GM12878 (cell line): ENCODE results near the gene KRT7. TPM values are rescaled to one million over a fixed set of nuclear protein-coding genes. Genes with fewer than 3 reads are reported as not detected.

ENCODE experiments used
- ATAC-seq: fragments of 200-7000 bp; cut with Tn5 transposase; 3 replicates; pipeline ENCODE4 v1.9.1; 2020; ENCODE audit warnings: mild to moderate bottlenecking, moderate library complexity
- BruUV-seq: library from RNA; stranded (reverse); fragments of 400-500 nt; replicated peaks from 2 replicates; lab custom pipeline; 2021; lab: Mats Ljungman, UMichigan
- CTCF ChIA-PET: fragments of 300-600 bp; sonication (Branson Sonifier 250); formaldehyde crosslinking; extraction: SDS; loops from one replicate; lab custom pipeline; 2021; ENCODE audit warnings: inconsistent platforms; lab: Yijun Ruan, JAX
- POLR2A ChIA-PET: fragments of 350-600 bp; formaldehyde crosslinking; extraction: SDS; loops from one replicate; lab custom pipeline; 2021; ENCODE audit warnings: inconsistent platforms; lab: Charles Lee
- RAD21 ChIA-PET: fragments of 300-600 bp; sonication (Branson Sonifier 250); formaldehyde crosslinking; loops from one replicate; lab custom pipeline; 2023; ENCODE audit warnings: antibody characterized with exemption; ENCODE audit not compliant: unreplicated experiment; lab: Charles Lee
- SMC1A ChIA-PET: fragments of 300-600 bp; sonication (Branson Sonifier 250); formaldehyde crosslinking; loops from one replicate; lab custom pipeline; 2023; ENCODE audit not compliant: unreplicated experiment, uncharacterized antibody; lab: Charles Lee
- DNase-seq: peaks from one replicate; pipeline ENCODE4 v3.0.0-alpha.2; 2011; ENCODE audit warnings: low read depth, low spot score
- FAIRE-seq: peaks from 3 replicates; lab custom pipeline; 2011; peaks lifted over from hg19 to GRCh38; lab: Jason Lieb, UNC
- H2AFZ ChIP-seq: 2 replicates; pipeline ENCODE4 v1.6.0; 2011; ENCODE audit warnings: low read depth, low read length, control low read depth; ENCODE audit not compliant: control insufficient read depth
- H3K27ac ChIP-seq: 2 replicates; pipeline ENCODE4 v1.5.1; 2011; ENCODE audit warnings: control low read depth; ENCODE audit not compliant: control insufficient read depth, insufficient read depth
- H3K27me3 ChIP-seq, 2 experiments: replicated peaks in 1 of 2; 2 replicates each; pipeline versions ENCODE4 v1.6.0 to v1.6.1; 2011; ENCODE audit warnings: low read length in 1 of 2; ENCODE audit not compliant: control insufficient read depth in 2 of 2, insufficient read depth in 2 of 2
- H3K36me3 ChIP-seq, 2 experiments: 2 replicates each; pipeline ENCODE4 v1.5.1; 2011; ENCODE audit warnings: low read length in 1 of 2; ENCODE audit not compliant: control insufficient read depth in 2 of 2, insufficient read depth in 2 of 2
- H3K4me1 ChIP-seq: 2 replicates; pipeline ENCODE4 v1.6.1; 2011; ENCODE audit warnings: mild to moderate bottlenecking, low read length, moderate library complexity, mixed read lengths; ENCODE audit not compliant: control insufficient read depth, insufficient read depth
- H3K4me2 ChIP-seq: 2 replicates; pipeline ENCODE4 v1.6.0; 2011; ENCODE audit warnings: control low read depth; ENCODE audit not compliant: control insufficient read depth, insufficient read depth
- H3K4me3 ChIP-seq: fragments of 200-600 bp; sonication (generic); 2 replicates; pipeline ENCODE4 v1.5.1; 2016
- H3K79me2 ChIP-seq: 2 replicates; pipeline ENCODE4 v1.6.0; 2011; ENCODE audit warnings: low read length; ENCODE audit not compliant: control insufficient read depth, insufficient read depth
- H3K9ac ChIP-seq: 2 replicates; pipeline ENCODE4 v1.8.0; 2011; ENCODE audit warnings: low read length, control low read depth, mixed read lengths; ENCODE audit not compliant: control insufficient read depth, insufficient read depth
- H3K9me3 ChIP-seq: replicated peaks from 3 replicates; pipeline ENCODE4 v1.5.1; 2011; ENCODE audit warnings: mild to moderate bottlenecking, low read length; ENCODE audit not compliant: control insufficient read depth, insufficient read depth
- H4K20me1 ChIP-seq: 2 replicates; pipeline ENCODE4 v1.6.0; 2011; ENCODE audit not compliant: control insufficient read depth, insufficient read depth
- BCL3 ChIP-seq: IDR thresholded peaks from 2 replicates; pipeline ENCODE4 v1.6.1; 2011; ENCODE audit warnings: borderline replicate concordance, low read depth, mild to moderate bottlenecking, moderate library complexity, low read length; ENCODE audit not compliant: insufficient read depth, poor library complexity, severe bottlenecking
- CEBPB ChIP-seq, 2 experiments: fragments of 150-350 bp in 1 of 2; IDR thresholded peaks; 2 replicates each; pipeline ENCODE4 v1.6.1; 2012 to 2014; ENCODE audit warnings: low read depth in 2 of 2, low read length in 2 of 2, borderline replicate concordance in 1 of 2, inconsistent platforms in 1 of 2
- CEBPZ ChIP-seq: fragments of 150-350 bp; IDR thresholded peaks from 2 replicates; pipeline ENCODE4 v1.6.1; 2016; ENCODE audit warnings: low read depth, low read length
- DPF2 ChIP-seq: fragments of 450-650 bp; IDR thresholded peaks from 2 replicates; pipeline ENCODE4 v1.6.1; 2017; ENCODE audit warnings: mild to moderate bottlenecking
- IKZF1 ChIP-seq: fragments of 450-650 bp; conservative IDR thresholded peaks from 2 replicates; pipeline ENCODE4 v1.6.1; 2017; ENCODE audit warnings: antibody characterized with exemption, mild to moderate bottlenecking
- JUNB ChIP-seq: IDR thresholded peaks from 2 replicates; pipeline ENCODE4 v1.6.1; 2016; ENCODE audit warnings: antibody characterized with exemption, mild to moderate bottlenecking
- MTA2 ChIP-seq: fragments of 450-650 bp; IDR thresholded peaks from 2 replicates; pipeline ENCODE4 v1.6.1; 2016; ENCODE audit warnings: low read depth, mild to moderate bottlenecking, moderate library complexity
- NFYA ChIP-seq: IDR thresholded peaks from 2 replicates; pipeline ENCODE4 v1.6.1; 2011; ENCODE audit warnings: low read depth, mild to moderate bottlenecking, low read length, improper control_type of control experiment, borderline replicate concordance
- PAX8 ChIP-seq: fragments of 450-650 bp; IDR thresholded peaks from 2 replicates; pipeline ENCODE4 v1.6.1; 2017; ENCODE audit warnings: mild to moderate bottlenecking, moderate library complexity
- SP1 ChIP-seq: IDR thresholded peaks from one replicate; pipeline ENCODE4 v1.6.1; 2011; ENCODE audit warnings: low read depth, low read length
- SUZ12 ChIP-seq: fragments of 200-600 bp; sonication (generic); IDR thresholded peaks from one replicate; pipeline ENCODE4 v1.6.1; 2018; ENCODE audit warnings: antibody characterized with exemption, mild to moderate bottlenecking; ENCODE audit not compliant: unreplicated experiment
- YY1 ChIP-seq: IDR thresholded peaks from 2 replicates; pipeline ENCODE4 v1.6.1; 2011; ENCODE audit warnings: low read depth, mild to moderate bottlenecking, low read length
- ZNF207 ChIP-seq: fragments of 450-650 bp; IDR thresholded peaks from 2 replicates; pipeline ENCODE4 v1.6.1; 2014; ENCODE audit warnings: antibody characterized with exemption, mild to moderate bottlenecking, borderline replicate concordance
- WGBS: methylation state at CpG from one replicate; pipeline ENCODE4 v1.1.6; 2016; ENCODE audit warnings: low lambda C conversion rate; ENCODE audit not compliant: insufficient replicate concordance, insufficient coverage; ENCODE audit errors: missing lambda C conversion rate; 5-methylcytosine and 5-hydroxymethylcytosine counted together
- in situ Hi-C: fragments of 300-500 bp; cut with MboI; formaldehyde crosslinking; loops from 9 replicates; pipeline ENCODE4 v1.14.3; 2018; ENCODE audit warnings: mixed read lengths
- intact Hi-C: fragments of 100-400 bp; cut with micrococcal nuclease; formaldehyde crosslinking; loops from one replicate; pipeline ENCODE4 v1.14.2; 2022; ENCODE audit not compliant: unreplicated experiment
- polyA plus RNA-seq, 11 experiments: library from polyadenylated mRNA; depleted of rRNA in 4 of 11; unstranded in 6 of 11; stranded (reverse) in 5 of 11; fragments of >200 nt; fragmentation: Nextera tagmentation in 4 of 11; fragmentation: Illumina TruSeq in 1 of 11; extraction: Ambion mirVana in 4 of 11; extraction: Trizol in 1 of 11; gene quantifications; 1 replicate in 1 of 11; 2 replicates in 10 of 11; pipeline versions ENCODE4 v1.2.1 to v1.2.3, GENCODE V29; 2011 to 2016; ENCODE audit warnings: inconsistent platforms in 2 of 11, missing spikeins in 2 of 11, low read depth in 1 of 11
- total RNA-seq, 4 experiments: library from RNA; depleted of rRNA in 3 of 4; stranded (reverse); fragments of >200 nt in 3 of 4; fragmentation: Illumina TruSeq in 1 of 4; extraction: Trizol in 1 of 4; gene quantifications; 2 replicates each; pipeline versions ENCODE4 v1.2.1 to v1.2.3, GENCODE V29; 2013 to 2021
- TF ChIP-seq, protein P1 (sequence below): fragments of 450-650 bp; IDR thresholded peaks from 2 replicates; pipeline ENCODE4 v1.6.1; 2014; ENCODE audit warnings: mild to moderate bottlenecking

Gene KRT7
- total and polyA plus RNA-seq, 10 of the 15 experiments (the other 5 are each of a cell fraction or from before 2014, with no cell fraction given): 0.90 to 18.7 (median 4.8) TPM

DNA sequence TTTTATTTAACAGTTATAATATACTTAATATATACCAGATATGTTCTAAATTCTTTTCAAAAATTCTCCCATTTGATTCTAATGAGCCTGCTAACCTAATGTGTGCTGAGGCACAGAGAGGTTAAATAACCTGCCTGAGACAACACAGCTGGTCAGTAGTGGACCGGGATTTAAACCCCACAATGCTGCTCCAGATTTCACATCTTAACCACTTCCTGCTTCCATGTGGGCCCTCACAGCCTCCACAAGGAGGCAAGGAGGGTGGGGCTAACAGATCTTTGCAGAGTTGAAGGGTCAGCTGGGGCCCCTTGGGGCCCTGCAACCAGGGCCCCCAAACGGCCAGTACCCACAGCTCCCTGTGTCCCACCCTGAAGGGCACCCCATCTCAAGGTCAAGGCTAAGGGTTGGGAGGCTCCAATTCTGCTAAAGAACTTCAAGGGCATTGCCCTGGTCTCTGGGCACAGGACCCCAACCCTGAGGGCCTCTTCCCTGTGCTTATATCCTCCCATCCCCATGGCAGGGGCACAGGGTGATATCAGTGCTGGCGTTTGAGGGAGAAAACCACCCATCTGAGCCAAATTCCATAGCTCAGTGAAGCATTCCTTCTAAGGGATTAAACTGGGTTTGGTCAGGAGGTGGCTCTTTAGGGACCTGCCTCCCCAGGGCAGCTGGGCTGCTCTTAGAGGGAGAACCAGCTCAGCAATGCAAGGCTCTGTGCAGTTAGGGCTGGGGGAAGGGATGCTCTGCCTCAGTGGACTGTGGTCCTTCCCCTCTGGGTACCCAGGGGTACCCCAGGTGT lies 43.5 kb upstream of the KRT7 start (continued):
- no peak for TF ChIP-seq BCL3
- TF ChIP-seq YY1: no peak
- no peak for TF ChIP-seq IKZF1
- TF ChIP-seq, all 136 proteins: peak for 0

- no peak for FAIRE-seq
- H4K20me1 ChIP-seq: no peaks in the 10 kb centered on the region
- no peak overlapping the region for H3K4me2 ChIP-seq
- no peak overlapping the region for H3K4me3 ChIP-seq
- ChIA-PET CTCF (interaction anchor here (1.3 to 1.6 kb wide), 2 partner anchors 8 to 89 kb away, joined by 4 read pairs; no protein-coding TSS in a partner anchor), RAD21 (no interaction called here), SMC1A (no interaction called here), POLR2A (no interaction called here)
- intact Hi-C loops (no loop called here), in situ Hi-C loops (no loop called here)
- no peaks in the 10 kb centered on the region for H3K9me3 ChIP-seq
- DNase-seq: no peak
- no peaks in the 10 kb centered on the region; a peak in 2 of 4 replicates for H3K27me3 ChIP-seq
- no peaks in the 10 kb centered on the region for H3K79me2 ChIP-seq
- no peak overlapping the region for H3K9ac ChIP-seq
- no peaks in the 10 kb centered on the region for H3K4me1 ChIP-seq
- no peak for ATAC-seq
- no peak overlapping the region for H3K27ac ChIP-seq
- no peak overlapping the region for H2AFZ ChIP-seq
- TF ChIP-seq SUZ12 (no peak), SP1 (no peak), ZNF207 (no peak), CEBPZ (no peak), JUNB (no peak), PAX8 (no peak), CEBPB (IDR thresholded peaks at IDR 0.05; ENCODE audit: borderline replicate concordance in 1 of 2, low read depth in 2 of 2, low read length in 2 of 2) (no peak), DPF2 (no peak), YY1 (no peak), NFYA (no peak), MTA2 (no peak)
- TF ChIP-seq, protein P1, sequence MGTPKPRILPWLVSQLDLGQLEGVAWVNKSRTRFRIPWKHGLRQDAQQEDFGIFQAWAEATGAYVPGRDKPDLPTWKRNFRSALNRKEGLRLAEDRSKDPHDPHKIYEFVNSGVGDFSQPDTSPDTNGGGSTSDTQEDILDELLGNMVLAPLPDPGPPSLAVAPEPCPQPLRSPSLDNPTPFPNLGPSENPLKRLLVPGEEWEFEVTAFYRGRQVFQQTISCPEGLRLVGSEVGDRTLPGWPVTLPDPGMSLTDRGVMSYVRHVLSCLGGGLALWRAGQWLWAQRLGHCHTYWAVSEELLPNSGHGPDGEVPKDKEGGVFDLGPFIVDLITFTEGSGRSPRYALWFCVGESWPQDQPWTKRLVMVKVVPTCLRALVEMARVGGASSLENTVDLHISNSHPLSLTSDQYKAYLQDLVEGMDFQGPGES: no peak
- no peaks in the 10 kb centered on the region for H3K36me3 ChIP-seq
- WGBS: 15% methylated on average over 16 of the region's 16 CpGs
- no TSS peak for BruUV-seq
These were observed 41.9 kb upstream of the KRT7 start for GRCh38 chr12:52190860-52191729.
